Ishikawa (cell line): Measurements from ENCODE around the gene MKLN1.

ENCODE experiments used
- CEBPB ChIP-seq: IDR thresholded peaks from 2 replicates; pipeline ENCODE4 v1.6.1; 2012
- CREB1 ChIP-seq: IDR thresholded peaks from 2 replicates; pipeline ENCODE4 v1.6.1; 2012; ENCODE audit warnings: low read depth
- EGR1 ChIP-seq: IDR thresholded peaks from 2 replicates; pipeline ENCODE4 v1.6.1; 2012
- EP300 ChIP-seq: IDR thresholded peaks from 2 replicates; pipeline ENCODE4 v1.6.1; 2012; ENCODE audit warnings: borderline replicate concordance
- FOXM1 ChIP-seq: IDR thresholded peaks from 2 replicates; pipeline ENCODE4 v1.6.1; 2012; ENCODE audit warnings: low read depth, borderline replicate concordance
- NFIC ChIP-seq: IDR thresholded peaks from 2 replicates; pipeline ENCODE4 v1.6.1; 2012
- RAD21 ChIP-seq: IDR thresholded peaks from 2 replicates; pipeline ENCODE4 v1.6.1; 2012; ENCODE audit warnings: low read depth
- TAF1 ChIP-seq: IDR thresholded peaks from 2 replicates; pipeline ENCODE4 v1.6.1; 2012; ENCODE audit warnings: low read depth, mild to moderate bottlenecking
- TCF12 ChIP-seq: IDR thresholded peaks from 2 replicates; pipeline ENCODE4 v1.6.1; 2012; ENCODE audit warnings: low read depth
- TEAD4 ChIP-seq: IDR thresholded peaks from 2 replicates; pipeline ENCODE4 v1.6.1; 2012
- YY1 ChIP-seq: IDR thresholded peaks from 2 replicates; pipeline ENCODE4 v1.6.1; 2012; ENCODE audit warnings: low read depth
- ZBTB7A ChIP-seq: IDR thresholded peaks from 2 replicates; pipeline ENCODE4 v1.6.1; 2012; ENCODE audit warnings: low read depth
- TF ChIP-seq, protein P1 (sequence below): IDR thresholded peaks from 2 replicates; pipeline ENCODE4 v1.6.1; 2012; ENCODE audit warnings: low read depth, mild to moderate bottlenecking
- TF ChIP-seq, protein P2 (sequence below): IDR thresholded peaks from 2 replicates; pipeline ENCODE4 v1.6.1; 2012
- TF ChIP-seq, protein P3 (sequence below): IDR thresholded peaks from 2 replicates; pipeline ENCODE4 v1.6.1; 2012

MKLN1 gene

DNA sequence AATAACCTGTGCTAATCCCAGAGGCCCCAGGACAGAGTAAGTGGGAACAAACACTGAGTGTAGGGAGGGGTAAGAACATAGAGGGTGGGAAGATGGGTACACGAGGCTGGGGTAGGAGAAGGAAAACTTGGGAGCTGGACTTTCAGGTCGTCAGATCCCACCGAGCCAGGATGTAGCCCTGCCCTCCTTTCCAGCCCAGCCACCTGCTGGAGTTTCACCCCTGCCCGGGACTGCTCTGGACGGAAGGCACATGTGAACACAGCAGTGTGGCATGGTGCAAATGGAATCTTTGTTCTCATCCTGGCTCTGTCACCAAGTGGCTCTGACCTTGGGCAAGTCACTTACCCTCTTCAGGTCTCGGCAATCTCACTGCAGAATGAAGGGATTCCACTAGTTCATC, 176.0 kb downstream of the MKLN1 start:
- TF ChIP-seq TEAD4 = no peak
- no peak for TF ChIP-seq CREB1
- no peak for TF ChIP-seq ZBTB7A
- TF ChIP-seq CEBPB = no peak

DNA sequence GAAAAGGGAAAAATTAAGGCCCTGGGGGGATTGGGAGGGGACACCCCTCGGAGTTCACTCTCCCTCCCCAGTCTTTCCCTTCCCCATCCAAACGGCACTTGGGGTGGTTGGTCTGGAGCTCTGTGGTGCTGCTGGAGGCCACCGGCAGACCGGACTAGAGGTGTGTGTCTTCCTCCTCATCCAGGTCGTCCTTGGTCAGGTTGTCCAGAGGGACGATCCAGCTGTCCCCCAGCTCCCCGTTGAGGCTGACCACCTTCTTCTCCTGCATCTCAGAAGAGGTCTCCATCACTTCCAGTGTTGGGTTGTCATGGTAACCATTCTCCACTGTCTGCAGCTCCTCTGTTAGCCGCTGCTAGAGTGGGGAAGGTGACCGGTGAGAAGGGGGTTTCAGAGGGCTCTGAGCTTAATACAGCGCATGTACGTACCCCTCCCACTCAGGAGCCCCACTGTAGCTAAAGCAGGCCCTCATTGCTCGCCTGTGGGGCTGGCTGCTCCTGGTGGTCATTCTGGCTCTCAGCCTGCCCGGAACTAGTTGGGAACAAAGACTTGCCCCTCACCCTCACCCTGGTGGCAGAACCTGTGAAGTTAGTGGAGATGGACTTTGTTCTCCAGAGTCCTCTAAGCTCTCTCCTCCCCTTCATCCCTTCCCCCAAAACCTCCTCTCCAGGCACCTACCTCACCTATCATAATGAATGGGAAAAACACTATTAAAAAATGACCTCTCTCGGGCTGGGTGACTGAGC, 176.7 kb downstream of the MKLN1 start:
- TF ChIP-seq, protein P1, sequence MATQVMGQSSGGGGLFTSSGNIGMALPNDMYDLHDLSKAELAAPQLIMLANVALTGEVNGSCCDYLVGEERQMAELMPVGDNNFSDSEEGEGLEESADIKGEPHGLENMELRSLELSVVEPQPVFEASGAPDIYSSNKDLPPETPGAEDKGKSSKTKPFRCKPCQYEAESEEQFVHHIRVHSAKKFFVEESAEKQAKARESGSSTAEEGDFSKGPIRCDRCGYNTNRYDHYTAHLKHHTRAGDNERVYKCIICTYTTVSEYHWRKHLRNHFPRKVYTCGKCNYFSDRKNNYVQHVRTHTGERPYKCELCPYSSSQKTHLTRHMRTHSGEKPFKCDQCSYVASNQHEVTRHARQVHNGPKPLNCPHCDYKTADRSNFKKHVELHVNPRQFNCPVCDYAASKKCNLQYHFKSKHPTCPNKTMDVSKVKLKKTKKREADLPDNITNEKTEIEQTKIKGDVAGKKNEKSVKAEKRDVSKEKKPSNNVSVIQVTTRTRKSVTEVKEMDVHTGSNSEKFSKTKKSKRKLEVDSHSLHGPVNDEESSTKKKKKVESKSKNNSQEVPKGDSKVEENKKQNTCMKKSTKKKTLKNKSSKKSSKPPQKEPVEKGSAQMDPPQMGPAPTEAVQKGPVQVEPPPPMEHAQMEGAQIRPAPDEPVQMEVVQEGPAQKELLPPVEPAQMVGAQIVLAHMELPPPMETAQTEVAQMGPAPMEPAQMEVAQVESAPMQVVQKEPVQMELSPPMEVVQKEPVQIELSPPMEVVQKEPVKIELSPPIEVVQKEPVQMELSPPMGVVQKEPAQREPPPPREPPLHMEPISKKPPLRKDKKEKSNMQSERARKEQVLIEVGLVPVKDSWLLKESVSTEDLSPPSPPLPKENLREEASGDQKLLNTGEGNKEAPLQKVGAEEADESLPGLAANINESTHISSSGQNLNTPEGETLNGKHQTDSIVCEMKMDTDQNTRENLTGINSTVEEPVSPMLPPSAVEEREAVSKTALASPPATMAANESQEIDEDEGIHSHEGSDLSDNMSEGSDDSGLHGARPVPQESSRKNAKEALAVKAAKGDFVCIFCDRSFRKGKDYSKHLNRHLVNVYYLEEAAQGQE = no peak
- no peak for TF ChIP-seq CREB1
- TF ChIP-seq CEBPB = no peak
- TF ChIP-seq EGR1 = no peak
- TF ChIP-seq FOXM1 = no peak
- TF ChIP-seq, protein P2, sequence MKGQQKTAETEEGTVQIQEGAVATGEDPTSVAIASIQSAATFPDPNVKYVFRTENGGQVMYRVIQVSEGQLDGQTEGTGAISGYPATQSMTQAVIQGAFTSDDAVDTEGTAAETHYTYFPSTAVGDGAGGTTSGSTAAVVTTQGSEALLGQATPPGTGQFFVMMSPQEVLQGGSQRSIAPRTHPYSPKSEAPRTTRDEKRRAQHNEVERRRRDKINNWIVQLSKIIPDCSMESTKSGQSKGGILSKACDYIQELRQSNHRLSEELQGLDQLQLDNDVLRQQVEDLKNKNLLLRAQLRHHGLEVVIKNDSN = no peak
- TF ChIP-seq, protein P3, sequence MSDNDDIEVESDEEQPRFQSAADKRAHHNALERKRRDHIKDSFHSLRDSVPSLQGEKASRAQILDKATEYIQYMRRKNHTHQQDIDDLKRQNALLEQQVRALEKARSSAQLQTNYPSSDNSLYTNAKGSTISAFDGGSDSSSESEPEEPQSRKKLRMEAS = no peak
- no peak for TF ChIP-seq ZBTB7A
- TF ChIP-seq TAF1 = no peak
- TF ChIP-seq TCF12 = no peak
- no peak for TF ChIP-seq EP300
- TF ChIP-seq TEAD4 = no peak
- TF ChIP-seq YY1 = no peak

DNA sequence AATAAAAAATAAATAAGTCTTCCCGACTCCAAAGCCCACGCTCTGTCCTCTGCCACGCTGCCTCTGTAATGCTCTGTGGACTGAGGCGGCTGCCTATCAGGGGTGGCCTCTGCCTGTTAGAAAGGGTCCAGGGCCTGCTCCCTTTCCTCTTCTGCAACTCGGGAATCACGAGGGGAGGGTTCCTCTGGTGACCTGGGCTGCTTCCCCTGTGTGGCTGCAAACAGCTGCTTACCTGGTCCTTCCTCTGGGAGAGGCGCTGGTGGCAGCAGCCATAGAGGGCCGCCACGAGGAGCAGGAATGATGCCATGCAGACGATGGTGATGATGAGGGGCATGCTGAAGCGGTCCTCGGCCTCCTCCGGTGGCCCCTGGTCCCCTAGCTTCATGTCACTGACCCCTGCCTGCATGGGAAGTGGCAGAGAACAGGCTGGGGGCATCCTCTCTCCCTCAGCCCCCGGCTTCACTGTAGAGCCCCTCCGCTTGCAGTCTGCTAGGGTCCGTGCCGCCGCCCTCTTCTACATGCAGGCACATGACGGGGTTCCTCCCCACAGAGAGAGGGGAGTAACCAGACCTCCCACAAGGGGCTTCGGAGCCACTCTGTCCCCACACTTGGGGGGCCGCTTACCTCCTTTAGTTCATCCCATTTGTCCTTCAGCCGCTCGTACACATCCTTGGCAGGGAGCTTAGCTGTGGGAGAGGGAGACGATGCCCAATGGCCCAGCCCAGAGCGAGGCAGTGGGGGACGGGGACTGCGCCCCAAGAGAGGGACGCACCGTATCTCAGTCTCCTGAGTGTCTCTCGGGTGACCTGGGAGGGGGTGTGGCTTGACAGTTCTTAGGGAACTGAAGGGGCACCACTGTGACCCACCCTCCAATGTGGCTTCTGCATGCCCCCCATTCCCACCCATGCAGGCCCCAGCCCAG, 178.2 kb downstream of the MKLN1 start:
- TF ChIP-seq YY1 = no peak
- TF ChIP-seq TCF12 = no peak
- TF ChIP-seq, protein P3 = no peak
- TF ChIP-seq FOXM1 = no peak
- no peak for TF ChIP-seq CREB1
- no peak for TF ChIP-seq NFIC
- TF ChIP-seq CEBPB = no peak
- no peak for TF ChIP-seq RAD21

DNA sequence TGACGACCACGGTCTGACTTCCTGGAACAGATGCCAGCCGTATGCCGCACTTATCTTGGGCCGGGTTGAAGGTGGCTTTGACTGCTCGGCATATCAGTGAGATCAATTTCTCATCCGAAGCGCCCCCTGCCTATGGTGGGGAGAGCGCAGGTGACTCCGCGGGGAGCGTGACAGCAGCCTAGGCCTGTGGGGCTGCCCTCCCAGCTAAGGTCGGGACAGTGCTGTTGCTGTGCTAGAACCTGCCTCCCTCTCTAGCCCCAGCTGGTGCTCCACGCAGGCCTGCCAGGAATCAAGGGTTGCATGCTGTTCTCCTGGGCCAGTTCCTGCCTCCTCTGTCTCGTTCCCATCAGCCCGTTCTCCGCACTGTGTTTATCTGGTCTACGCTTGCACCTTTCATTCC, 178.9 kb downstream of the MKLN1 start:
- no peak for TF ChIP-seq EP300
- TF ChIP-seq YY1 = no peak
- TF ChIP-seq TCF12 = no peak
- TF ChIP-seq FOXM1 = no peak
- TF ChIP-seq, protein P2 = no peak

DNA sequence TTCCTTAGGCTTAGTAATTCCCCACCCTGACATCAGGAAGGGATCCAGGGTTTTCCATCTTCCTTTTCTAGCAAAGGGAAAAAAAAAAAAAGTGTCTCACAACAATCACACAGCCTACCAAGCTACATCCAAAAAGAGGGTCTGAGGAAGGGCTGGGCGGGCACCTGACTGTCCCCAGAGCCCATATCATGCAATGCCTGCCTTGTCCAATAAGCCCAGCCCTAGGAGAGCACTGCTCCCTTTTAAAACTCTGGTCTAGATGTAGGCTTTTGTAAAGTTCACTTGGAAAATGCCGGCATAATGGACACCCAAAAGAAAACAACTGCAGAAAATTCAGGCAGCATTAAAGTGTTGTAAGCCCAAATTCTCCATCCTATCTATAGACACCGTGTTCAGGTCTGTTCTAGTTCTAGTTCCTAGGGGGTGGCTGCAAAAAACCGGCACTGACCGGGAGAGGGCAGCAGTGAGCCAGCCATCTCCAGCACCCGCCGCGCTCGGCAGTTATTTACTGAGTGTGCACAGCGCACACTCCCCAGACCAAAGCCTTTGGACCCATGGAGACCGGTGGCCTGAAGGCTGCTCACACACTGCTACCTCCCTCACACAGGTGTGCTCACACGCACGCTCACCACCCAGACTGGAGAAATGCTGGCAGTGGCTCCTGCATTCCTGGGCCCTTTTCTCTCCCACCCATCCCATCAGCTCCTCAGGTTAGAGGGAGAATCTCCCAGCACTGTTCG, 180.1 kb downstream of the MKLN1 start:
- peak; percentile 87 for TF ChIP-seq RAD21
- TF ChIP-seq, protein P3 = no peak
- TF ChIP-seq YY1 = no peak

DNA sequence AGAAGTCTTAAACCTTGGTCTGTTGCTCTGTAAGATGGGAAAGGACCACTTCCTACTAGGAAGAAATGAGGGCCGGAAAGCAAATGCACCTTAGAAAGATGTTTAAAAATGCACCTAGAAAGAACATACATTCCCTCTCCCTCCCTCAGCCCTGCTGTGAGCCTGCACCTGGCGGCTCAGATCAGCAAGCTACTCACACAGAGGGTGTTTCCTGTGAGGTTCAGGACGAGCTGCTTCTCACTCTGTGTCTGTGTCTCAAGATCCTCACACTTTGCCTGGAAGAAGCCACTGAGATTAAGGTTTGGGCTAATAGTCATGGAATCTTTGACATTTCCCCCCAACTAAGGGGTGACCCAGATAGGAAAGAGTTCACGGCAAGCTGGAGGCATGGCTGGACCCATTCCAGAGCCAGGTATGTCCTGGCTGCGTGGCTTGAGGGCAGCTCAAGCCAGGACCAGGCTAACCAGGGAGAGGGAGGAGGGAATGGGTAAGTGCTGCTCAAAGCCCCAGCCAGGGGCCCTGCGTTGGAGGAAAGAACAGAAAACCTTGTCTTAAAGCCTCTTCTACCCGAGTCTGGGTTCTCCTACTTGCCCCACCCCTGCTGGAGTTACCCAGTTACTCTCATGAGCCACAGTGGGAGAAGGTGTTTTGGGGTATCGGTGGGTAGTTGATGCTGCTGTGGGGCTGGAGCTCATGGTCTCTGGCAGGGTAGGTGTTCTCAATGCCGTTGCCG, 181.2 kb downstream of the MKLN1 start:
- TF ChIP-seq NFIC (no peak), EGR1 (no peak), EP300 (no peak), FOXM1 (no peak), CEBPB (no peak), YY1 (no peak), ZBTB7A (no peak), RAD21 (no peak), CREB1 (no peak), TCF12 (no peak), TEAD4 (no peak), TAF1 (no peak)
- TF ChIP-seq, protein P1 = no peak
- TF ChIP-seq, protein P2 = no peak
- TF ChIP-seq, protein P3 = no peak
